ENCODE results near the gene GNB1L. TPM values are rescaled to one million over a fixed set of nuclear protein-coding genes. Genes with fewer than 3 reads are reported as not detected.

The GNB1L gene
- total and polyA plus RNA-seq, 2 donors (not counting 1 experiment from before 2014, with no cell fraction given) = 6.6 to 12.1 TPM

DNA sequence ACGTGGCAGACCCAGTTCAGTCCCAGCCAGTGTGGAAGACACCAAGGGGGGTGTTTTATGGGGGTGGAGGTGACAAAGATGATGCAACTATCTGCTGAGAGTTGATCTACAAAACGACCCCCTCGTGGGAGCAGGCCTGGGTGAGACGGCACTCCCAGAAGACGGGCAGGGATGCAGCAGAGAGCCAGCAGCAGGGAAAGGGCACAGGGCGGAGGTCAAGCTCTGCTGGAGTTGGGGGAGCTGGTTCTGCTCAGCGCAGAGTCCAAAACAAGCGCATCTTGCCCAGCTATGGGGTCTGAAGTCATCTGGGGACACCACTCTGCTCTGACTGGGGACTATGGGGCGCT is 3.9 kb downstream of the GNB1L start:
- peaks cover 44% of the 10 kb centered on the region for H3K79me2 ChIP-seq (ENCODE audit: control insufficient read depth, insufficient read depth, low read length)
- CTCF ChIA-PET = interaction anchor here (0.9 to 1.2 kb wide), 2 partner anchors 18 to 120 kb away, joined by 3 read pairs; no protein-coding TSS in a partner anchor

More for the DNA sequence above, 3.9 kb downstream of the GNB1L start:
- intact Hi-C loops (cut with micrococcal nuclease) = loop anchor here (10.0 kb wide), 1 partner anchor 234 kb away; the partner anchor contains the start of gene DGCR8
- DNase-seq = no peak
- H3K27me3 Mint-ChIP-seq = no peaks in the 10 kb centered on the region
- no peak overlapping the region for H3K4me2 ChIP-seq (replicated peaks; ENCODE audit: low read depth, low read length, poor library complexity, severe bottlenecking)
- no peak overlapping the region for H3K4me3 ChIP-seq (ENCODE audit: control extremely low read depth in 1 of 5, extremely low read depth in 1 of 5, insufficient read depth in 1 of 5, low read depth in 2 of 5, low read length in 4 of 5)
- WGBS (ENCODE audit: insufficient coverage) = 99% methylated on average over 9 of the region's 9 CpGs
- peaks cover 0 to 18% of the 10 kb centered on the region in 2 experiments for H3K36me3 ChIP-seq (replicated peaks in 1 of 2; ENCODE audit: control extremely low read depth in 1 of 2, control insufficient read depth in 1 of 2, extremely low read depth in 1 of 2, insufficient read depth in 2 of 2, low read length in 1 of 2)
- no peaks in the 10 kb centered on the region for H3K27me3 ChIP-seq (replicated peaks in 1 of 4; ENCODE audit: control extremely low read depth in 1 of 4, control insufficient read depth in 3 of 4, insufficient read depth in 4 of 4, low read length in 3 of 4)
- H3K4me3 Mint-ChIP-seq = no peak overlapping the region
- H3K27ac ChIP-seq (ENCODE audit: low read length in 2 of 2) = no peak overlapping the region
- POLR2A ChIA-PET = no interaction called here
- H2AFZ ChIP-seq (ENCODE audit: insufficient read depth, low read depth, low read length, poor library complexity, severe bottlenecking) = no peak overlapping the region
- H4K20me1 ChIP-seq (ENCODE audit: control insufficient read depth, insufficient read depth, low read length, poor library complexity, severe bottlenecking) = peaks cover 40% of the 10 kb centered on the region
- ATAC-seq (ENCODE audit: low read depth) = no peak
- no peak overlapping the region for H3K27ac Mint-ChIP-seq
- peaks cover 0 to 5% (median 0%) of the 10 kb centered on the region in 3 donors for H3K9me3 ChIP-seq (ENCODE audit: control extremely low read depth in 1 of 3, control insufficient read depth in 2 of 3, insufficient read depth in 1 of 3, low read length in 2 of 3)
- no peak for TF ChIP-seq EZH2 (IDR thresholded peaks at IDR 0.05; ENCODE audit: borderline replicate concordance, insufficient read depth, low read depth, low read length, poor library complexity, severe bottlenecking)
- TF ChIP-seq CTCF (IDR thresholded peaks at IDR 0.05) = no peak
- peaks cover 34% of the 10 kb centered on the region for H3K4me1 Mint-ChIP-seq
- peaks cover 15 to 20% of the 10 kb centered on the region in 2 donors for H3K4me1 ChIP-seq (ENCODE audit: control insufficient read depth in 2 of 2, insufficient read depth in 2 of 2, low read length in 2 of 2)
- H3K9ac ChIP-seq (ENCODE audit: low read length) = no peak overlapping the region
- H3K9me3 Mint-ChIP-seq (ENCODE audit: insufficient read depth) = no peaks in the 10 kb centered on the region

Data from B cell (primary cell).